ENCODE results near the gene DUSP14.

The DUSP14 gene

DNA sequence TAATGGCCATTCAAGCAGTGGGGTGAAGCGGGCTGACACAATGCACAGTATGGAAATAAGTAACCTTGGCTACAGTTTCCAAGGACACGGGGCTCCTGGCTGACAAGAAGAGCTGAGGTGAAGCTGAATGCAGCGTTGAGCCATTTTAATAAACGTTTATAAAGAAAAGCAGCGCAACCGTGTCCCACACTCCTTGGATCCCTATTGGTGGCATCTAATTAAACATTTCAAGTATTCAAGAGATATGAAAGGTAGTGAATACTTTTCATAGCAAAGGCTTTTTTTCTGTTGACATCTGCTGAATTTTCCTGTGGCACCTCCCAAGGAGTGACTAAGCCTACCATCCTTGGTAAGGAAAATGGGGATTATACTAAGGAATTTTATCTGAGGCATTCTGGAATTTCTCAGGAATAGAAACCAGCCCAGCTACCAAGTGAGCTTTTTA is 26.5 kb downstream of the DUSP14 start:
- FAIRE-seq = no peak
- TF ChIP-seq, protein P1, sequence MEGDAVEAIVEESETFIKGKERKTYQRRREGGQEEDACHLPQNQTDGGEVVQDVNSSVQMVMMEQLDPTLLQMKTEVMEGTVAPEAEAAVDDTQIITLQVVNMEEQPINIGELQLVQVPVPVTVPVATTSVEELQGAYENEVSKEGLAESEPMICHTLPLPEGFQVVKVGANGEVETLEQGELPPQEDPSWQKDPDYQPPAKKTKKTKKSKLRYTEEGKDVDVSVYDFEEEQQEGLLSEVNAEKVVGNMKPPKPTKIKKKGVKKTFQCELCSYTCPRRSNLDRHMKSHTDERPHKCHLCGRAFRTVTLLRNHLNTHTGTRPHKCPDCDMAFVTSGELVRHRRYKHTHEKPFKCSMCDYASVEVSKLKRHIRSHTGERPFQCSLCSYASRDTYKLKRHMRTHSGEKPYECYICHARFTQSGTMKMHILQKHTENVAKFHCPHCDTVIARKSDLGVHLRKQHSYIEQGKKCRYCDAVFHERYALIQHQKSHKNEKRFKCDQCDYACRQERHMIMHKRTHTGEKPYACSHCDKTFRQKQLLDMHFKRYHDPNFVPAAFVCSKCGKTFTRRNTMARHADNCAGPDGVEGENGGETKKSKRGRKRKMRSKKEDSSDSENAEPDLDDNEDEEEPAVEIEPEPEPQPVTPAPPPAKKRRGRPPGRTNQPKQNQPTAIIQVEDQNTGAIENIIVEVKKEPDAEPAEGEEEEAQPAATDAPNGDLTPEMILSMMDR (IDR thresholded peaks at IDR 0.05; ENCODE audit: insufficient read depth, missing control alignments) = no peak
- DNase-seq (ENCODE audit: insufficient read length, low spot score) = no peak

DNA sequence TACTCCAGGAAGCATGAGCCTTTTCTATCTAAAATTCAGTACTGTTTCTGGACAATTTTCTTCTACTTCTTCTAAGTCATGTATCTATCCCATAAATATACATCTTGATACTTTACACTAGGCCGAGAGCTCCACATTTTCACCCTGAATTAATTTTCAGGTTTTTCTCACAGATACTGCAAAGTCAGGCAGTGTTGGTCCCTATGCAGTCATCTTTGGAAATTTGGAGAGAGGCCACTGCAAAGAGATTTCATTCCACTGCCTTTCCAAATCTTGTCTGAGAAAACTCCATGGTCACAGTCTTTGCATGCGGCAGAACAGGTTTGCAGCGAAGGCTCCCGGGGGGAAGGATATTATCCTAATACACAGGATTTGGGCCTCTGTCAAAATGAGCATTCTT is 28.2 kb downstream of the DUSP14 start:
- TF ChIP-seq, protein P1 (IDR thresholded peaks at IDR 0.05; ENCODE audit: insufficient read depth, missing control alignments) = no peak

DNA sequence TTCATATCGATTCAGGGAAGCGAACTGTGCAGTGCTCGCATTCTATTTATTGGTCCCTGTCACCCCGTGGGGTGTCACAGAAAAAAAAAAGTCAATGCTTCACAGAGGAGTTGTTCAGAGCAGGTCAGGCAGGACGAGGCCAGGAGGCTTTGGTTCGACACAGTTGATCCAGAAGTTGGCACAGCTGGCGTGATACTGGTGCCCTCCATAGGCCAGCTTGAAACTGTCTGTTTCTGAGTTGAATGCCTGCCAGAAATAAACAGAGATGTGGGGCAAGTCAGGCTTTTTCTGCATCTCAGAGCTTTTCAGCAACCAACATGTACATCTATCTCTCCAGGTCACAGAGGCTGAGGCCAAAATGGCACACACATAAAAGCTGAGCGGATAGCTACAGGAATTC is 29.1 kb downstream of the DUSP14 start:
- FAIRE-seq = no peak
- DNase-seq (ENCODE audit: insufficient read length, low spot score) = no peak
- TF ChIP-seq, protein P1 (IDR thresholded peaks at IDR 0.05; ENCODE audit: insufficient read depth, missing control alignments) = peak; percentile 18

More for the DNA sequence above, 28.2 kb downstream of the DUSP14 start:
- no peak for FAIRE-seq
- DNase-seq (ENCODE audit: insufficient read length, low spot score) = no peak

DNA sequence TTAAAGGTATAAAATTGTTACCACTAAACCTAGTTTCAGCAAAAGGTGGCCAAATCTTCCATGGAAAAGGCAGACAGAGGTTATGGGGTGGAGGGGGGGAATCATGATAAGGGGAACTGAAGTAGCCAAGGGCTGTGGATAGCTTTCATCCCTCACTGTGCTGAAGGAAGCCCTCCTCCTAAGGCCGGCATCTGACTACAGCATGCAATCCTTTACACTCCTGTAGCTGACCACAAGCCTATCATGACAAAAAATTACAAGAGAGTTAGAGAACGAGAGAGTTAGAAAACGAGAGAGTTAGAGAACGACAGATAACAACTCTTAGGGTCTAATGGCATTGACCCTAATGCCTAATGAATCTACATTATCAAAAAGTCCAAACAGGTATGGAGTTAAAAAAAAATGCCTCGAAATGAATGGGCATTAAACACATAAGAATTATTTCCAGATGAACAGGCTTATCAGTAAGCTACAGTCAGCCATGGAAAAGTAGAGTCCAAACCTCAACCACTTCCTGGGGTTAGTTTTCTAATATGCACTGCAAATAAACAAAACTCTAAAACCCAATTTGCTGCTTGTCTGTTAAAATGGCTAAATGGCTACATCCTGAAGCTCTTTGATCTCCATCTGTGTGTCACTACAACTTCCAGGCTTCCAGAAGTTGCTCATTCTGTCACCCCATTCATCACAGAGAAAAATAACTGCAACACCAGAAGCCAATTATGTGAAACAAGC is 29.7 kb downstream of the DUSP14 start:
- FAIRE-seq (no peak), DNase-seq (ENCODE audit: insufficient read length, low spot score) (no peak)
- TF ChIP-seq, protein P1 (IDR thresholded peaks at IDR 0.05; ENCODE audit: insufficient read depth, missing control alignments) = no peak

DNA sequence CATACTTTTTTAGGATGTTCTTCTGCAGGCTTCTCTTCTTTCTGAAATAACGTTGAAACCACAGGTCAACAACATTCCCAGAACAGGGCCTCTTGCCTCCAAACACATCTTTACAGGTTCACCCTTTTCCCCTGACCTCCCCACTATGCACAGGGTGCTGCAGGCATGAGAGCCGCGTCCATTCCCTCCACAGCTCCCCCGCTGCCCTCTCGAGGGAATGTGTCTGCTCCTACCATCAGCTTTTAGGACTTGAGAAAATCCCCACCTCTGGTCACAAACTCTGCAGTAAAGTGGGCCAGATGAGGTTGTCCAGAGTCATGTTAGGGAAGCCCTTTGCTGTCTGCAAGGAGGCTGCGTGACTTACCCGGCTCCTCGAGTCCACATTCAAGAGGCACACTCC is 30.5 kb downstream of the DUSP14 start:
- TF ChIP-seq, protein P1 (IDR thresholded peaks at IDR 0.05; ENCODE audit: insufficient read depth, missing control alignments) = no peak
- FAIRE-seq (no peak), DNase-seq (ENCODE audit: insufficient read length, low spot score) (no peak)

DNA sequence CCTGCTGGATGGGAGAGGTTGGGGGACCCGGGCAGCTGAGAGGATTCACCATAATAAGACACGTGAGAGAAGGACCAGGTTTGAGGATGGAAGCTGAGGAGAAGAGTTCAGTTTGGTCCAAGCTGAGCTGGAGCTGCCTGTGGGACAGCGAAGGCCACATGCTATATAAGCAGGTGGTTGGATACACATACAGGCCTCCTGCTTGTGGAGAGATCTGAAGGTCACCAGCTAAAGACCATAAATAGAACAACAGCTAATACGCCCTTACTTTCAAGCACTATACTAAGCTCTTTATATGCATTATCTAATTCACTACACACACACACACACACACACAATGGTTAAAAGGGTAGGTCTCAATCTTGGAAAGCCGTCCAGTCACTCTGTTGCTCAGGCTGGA is 32.1 kb downstream of the DUSP14 start:
- FAIRE-seq = no peak
- TF ChIP-seq, protein P1 (IDR thresholded peaks at IDR 0.05; ENCODE audit: insufficient read depth, missing control alignments) = no peak
- no peak for DNase-seq (ENCODE audit: insufficient read length, low spot score)

DNA sequence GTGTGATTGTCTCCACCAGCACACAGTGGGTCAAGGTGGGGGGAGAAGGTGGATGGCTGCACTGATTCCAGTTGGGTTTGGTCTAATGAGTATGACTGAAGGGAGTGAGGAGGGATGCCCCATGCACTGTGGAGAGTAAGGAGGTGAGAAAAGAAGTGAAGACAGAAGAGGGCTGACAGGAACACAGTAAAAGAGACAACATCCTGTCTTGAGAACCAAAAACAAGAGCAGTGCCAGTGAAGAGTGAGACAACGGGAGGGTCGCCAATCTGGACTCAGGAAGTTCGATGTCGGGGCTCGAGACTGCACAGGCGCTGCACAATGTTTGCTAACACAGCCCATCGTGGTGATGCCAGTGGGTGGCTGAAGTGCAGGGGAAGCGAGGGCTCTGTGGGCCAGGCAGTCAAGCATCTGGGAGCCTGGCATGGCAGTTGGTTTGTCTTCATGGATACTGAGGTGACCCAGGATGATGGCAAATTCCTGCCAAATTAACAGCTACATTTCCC is 34.1 kb downstream of the DUSP14 start:
- no peak for DNase-seq (ENCODE audit: insufficient read length, low spot score)
- TF ChIP-seq, protein P1 (IDR thresholded peaks at IDR 0.05; ENCODE audit: insufficient read depth, missing control alignments) = no peak
- no peak for FAIRE-seq
